Heart right ventricle (tissue), 16 donors: ENCODE data around the gene CAPN5. TPM values are rescaled to one million over a fixed set of nuclear protein-coding genes. Genes with fewer than 3 reads are reported as not detected.
A peak's percentile ranks its signal among the peaks of the same experiment; 100 is the strongest.

ENCODE experiments used
- ATAC-seq, 8 donors: fragments of 200-7000 bp; cut with Tn5 transposase; one replicate each; pipeline ENCODE4 v1.9.1; 2020; ENCODE audit warnings: mild to moderate bottlenecking in 8 of 8, moderate library complexity in 8 of 8, moderate number of reproducible peaks in 1 of 8
- DNase-seq, 2 donors: peaks; one replicate each; pipeline ENCODE4 v3.0.0-alpha.2; 2020
- H3K27ac ChIP-seq, 10 donors: fragments of 200-600 bp; sonication (generic) in 2 of 10; one replicate each; pipeline versions ENCODE4 v1.5.0 to v1.8.0; 2020 to 2022; ENCODE audit warnings: mild to moderate bottlenecking in 3 of 10
- H3K27me3 ChIP-seq, 7 donors: fragments of 200-600 bp; one replicate each; pipeline ENCODE4 v1.8.0; 2021 to 2022; ENCODE audit warnings: mild to moderate bottlenecking in 2 of 7
- H3K36me3 ChIP-seq, 9 donors: fragments of 200-600 bp; sonication (generic) in 1 of 9; one replicate each; pipeline versions ENCODE4 v1.5.0 to v1.8.0; 2020 to 2022; ENCODE audit warnings: mild to moderate bottlenecking in 2 of 9
- H3K4me1 ChIP-seq, 9 donors: fragments of 200-600 bp; sonication (generic) in 1 of 9; one replicate each; pipeline versions ENCODE4 v1.5.0 to v1.8.0; 2020 to 2022; ENCODE audit warnings: mild to moderate bottlenecking in 4 of 9
- H3K4me3 ChIP-seq, 10 donors: fragments of 200-600 bp; sonication (generic) in 2 of 10; one replicate each; pipeline versions ENCODE4 v1.5.0 to v1.8.0; 2020 to 2022; ENCODE audit warnings: mild to moderate bottlenecking in 7 of 10, moderate library complexity in 2 of 10
- H3K9me3 ChIP-seq, 11 donors: fragments of 200-600 bp in 10 of 11; sonication (generic) in 2 of 11; one replicate each; pipeline versions ENCODE4 v1.5.0 to v1.8.0; 2013 to 2022; ENCODE audit warnings: mild to moderate bottlenecking in 2 of 11, control low read depth in 1 of 11, moderate library complexity in 1 of 11
- WGBS, 2 donors: extraction: QIAGEN DNeasy Blood & Tissue Kit; methylation state at CpG; one replicate each; pipeline ENCODE4 v1.1.7; 2013; ENCODE audit warnings: inconsistent platforms in 1 of 2; 5-methylcytosine and 5-hydroxymethylcytosine counted together
- intact Hi-C, 10 donors: fragments of 100-400 bp; cut with DNase I; formaldehyde crosslinking; loops; one replicate each; pipeline versions ENCODE4 v1.11.1 to v1.14.2; 2022
- polyA plus RNA-seq, 2 donors: library from polyadenylated mRNA; stranded (reverse); fragments of 200-250 nt; gene quantifications; one replicate each; pipeline ENCODE4 v1.2.3, GENCODE V29; 2013
- total RNA-seq, 10 donors: library from RNA; stranded (reverse); fragmentation: NEBNext Ultra II Directional in 3 of 10; extraction: Animal tissue kit (Norgen Biotek cat#: 25700) in 3 of 10; gene quantifications; one replicate each; pipeline versions ENCODE4 v1.2.1 to v1.2.4, GENCODE V29; 2021 to 2023
- TF ChIP-seq, protein P1 (sequence below), 9 donors: fragments of 200-600 bp; sonication (generic) in 2 of 9; IDR thresholded peaks; one replicate each; pipeline versions ENCODE4 v1.5.0 to v1.8.0; 2021 to 2022; ENCODE audit warnings: antibody characterized with exemption in 9 of 9, mild to moderate bottlenecking in 5 of 9, moderate library complexity in 1 of 9
- donor health status: Arrhythmogenic right ventricular cardiomyopathy.
- donor health status: ischemic (EF 13 %, LVEDD 7.1; RV severe dilation, severe dysfunction).
- donor health status: healthy with polysubstance abuse.
- donor health status: DM: no; HTN: yes; CAD: no.
- donor health status: DM: no; HTN: no; CAD: no.
- donor health status: ischemic (EF 25% LVEDD 6.9; RV normal size, moderate dysfunction).
- donor health status: ischemic (EF 25% LVEDD 5.7; RV mildly dilated, moderate dysfunction).
- donor health status: healthy.
- donor health status: DM: yes; HTN: yes; CAD: no.
- donor health status: Ischemic cardiomyopathy.
- donor health status: ischemic (EF 35%, LVEDD 5.7; RV mildly dilated, moderate dysfunction).
- donor health status: nonischemic (EF 11% LVEDD 7.7; RV severe dilation, severe dysfunction).
- donor health status: DM: yes; HTN: yes; CAD: no.
- donor health status: PGD.
- donor health status: ischemic (EF 29% LVEDD 5.4; RV normal size, mild dysfunction).
- donor health status: nonischemic (EF 23%, LVEDD 6.1; RV moderate dilation, normal function).

CAPN5 gene
- total and polyA plus RNA-seq, 12 donors, result 1.8 to 3.6 (median 2.6) TPM

DNA sequence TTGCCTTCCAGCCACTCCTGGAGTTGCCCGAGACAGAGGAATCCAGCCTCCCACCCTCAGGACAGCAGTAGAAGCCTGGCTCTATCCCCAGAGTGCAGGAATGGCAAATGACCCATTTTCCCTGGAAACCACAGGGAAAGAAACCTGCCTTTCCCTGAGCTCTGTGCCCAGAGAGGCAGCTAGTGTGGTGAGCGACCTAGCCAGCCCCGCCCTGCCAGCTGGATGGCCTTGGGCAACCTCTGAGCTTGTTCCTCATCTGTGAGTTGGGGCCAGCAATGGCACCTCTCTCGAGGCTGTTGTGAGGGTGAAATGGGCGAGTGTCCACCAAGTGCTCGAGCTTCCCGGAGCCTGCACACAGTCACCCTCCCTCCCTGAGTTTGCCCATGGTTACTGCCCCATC is 39.5 kb downstream of the CAPN5 start:
- TF ChIP-seq, protein P1, sequence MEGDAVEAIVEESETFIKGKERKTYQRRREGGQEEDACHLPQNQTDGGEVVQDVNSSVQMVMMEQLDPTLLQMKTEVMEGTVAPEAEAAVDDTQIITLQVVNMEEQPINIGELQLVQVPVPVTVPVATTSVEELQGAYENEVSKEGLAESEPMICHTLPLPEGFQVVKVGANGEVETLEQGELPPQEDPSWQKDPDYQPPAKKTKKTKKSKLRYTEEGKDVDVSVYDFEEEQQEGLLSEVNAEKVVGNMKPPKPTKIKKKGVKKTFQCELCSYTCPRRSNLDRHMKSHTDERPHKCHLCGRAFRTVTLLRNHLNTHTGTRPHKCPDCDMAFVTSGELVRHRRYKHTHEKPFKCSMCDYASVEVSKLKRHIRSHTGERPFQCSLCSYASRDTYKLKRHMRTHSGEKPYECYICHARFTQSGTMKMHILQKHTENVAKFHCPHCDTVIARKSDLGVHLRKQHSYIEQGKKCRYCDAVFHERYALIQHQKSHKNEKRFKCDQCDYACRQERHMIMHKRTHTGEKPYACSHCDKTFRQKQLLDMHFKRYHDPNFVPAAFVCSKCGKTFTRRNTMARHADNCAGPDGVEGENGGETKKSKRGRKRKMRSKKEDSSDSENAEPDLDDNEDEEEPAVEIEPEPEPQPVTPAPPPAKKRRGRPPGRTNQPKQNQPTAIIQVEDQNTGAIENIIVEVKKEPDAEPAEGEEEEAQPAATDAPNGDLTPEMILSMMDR (IDR thresholded peaks at IDR 0.05), result no peak
- Histone ChIP-seq H3K27me3 (no peaks in the 10 kb centered on the region), H3K9me3 (no peaks in the 10 kb centered on the region), H3K4me1 (peaks cover 0 to 27% (median 0%) of the 10 kb centered on the region in 9 donors), H3K4me3 (no peak overlapping the region), H3K27ac (no peak overlapping the region), H3K36me3 (peaks cover 0 to 6% (median 0%) of the 10 kb centered on the region in 9 donors)
- WGBS, 2 donors, result 88 to 90% methylated on average over 7 of the region's 7 CpGs
- no peak for DNase-seq
- intact Hi-C loops, result no loop called here
- no peak for ATAC-seq

DNA sequence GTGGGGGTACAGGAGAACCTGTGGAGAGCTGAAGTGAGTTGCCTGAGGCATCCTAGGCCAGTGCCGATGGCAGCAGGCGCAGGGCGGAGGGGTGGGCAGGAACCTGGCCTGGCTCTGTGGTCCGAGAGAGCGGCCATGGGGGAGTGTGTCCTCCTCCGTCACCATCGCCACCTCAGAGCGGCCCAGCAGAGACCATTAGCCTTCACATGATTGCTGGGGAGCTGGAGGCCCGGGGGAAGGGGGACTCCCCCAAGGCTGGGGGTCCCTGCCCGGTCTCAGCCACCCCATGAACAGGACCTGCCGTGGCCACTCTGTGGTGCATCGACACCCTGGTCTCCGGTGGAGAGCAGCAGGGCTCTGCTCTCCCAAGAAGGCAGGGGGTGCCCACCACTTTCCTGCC is 40.0 kb downstream of the CAPN5 start:
- Histone ChIP-seq H3K27me3 (no peaks in the 10 kb centered on the region), H3K4me1 (peaks cover 0 to 27% (median 0%) of the 10 kb centered on the region in 9 donors), H3K9me3 (no peaks in the 10 kb centered on the region), H3K4me3 (no peak overlapping the region), H3K36me3 (peaks cover 0 to 6% (median 0%) of the 10 kb centered on the region in 9 donors), H3K27ac (no peak overlapping the region)
- DNase-seq (no peak), ATAC-seq (no peak)
- TF ChIP-seq, protein P1 (IDR thresholded peaks at IDR 0.05), result no peak
- intact Hi-C loops, result no loop called here
- 96 to 98% methylated on average over 13 of the region's 13 CpGs for WGBS, 2 donors

DNA sequence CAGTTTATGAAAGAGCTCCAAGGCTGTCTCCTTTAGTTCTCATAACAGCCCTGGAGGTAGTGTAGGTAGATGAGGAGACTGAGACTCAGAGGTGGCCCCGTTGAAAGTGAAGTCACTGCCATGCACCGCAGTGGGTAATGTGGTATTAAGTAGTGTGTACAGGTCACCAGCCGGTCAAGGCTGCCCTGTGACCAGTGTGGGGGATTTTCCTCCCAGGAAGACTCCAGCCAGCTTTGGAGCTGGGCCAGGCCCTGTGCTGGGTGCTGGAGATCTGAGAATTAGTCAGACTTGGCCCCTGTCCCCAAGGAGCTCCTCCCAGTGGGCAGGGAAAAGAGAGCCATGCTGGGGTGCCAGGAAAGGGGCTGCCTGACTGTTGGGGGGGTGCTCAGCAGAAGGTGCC is 41.2 kb downstream of the CAPN5 start:
- ATAC-seq, result peak in 4 of 8 donors; percentile 5 to 53 (median 28)
- Histone ChIP-seq H3K4me3 (no peak overlapping the region), H3K27me3 (no peaks in the 10 kb centered on the region), H3K36me3 (peaks cover 0 to 5% (median 0%) of the 10 kb centered on the region in 9 donors), H3K4me1 (peaks cover 0 to 27% (median 0%) of the 10 kb centered on the region in 9 donors), H3K9me3 (no peaks in the 10 kb centered on the region), H3K27ac (no peak overlapping the region)
- intact Hi-C loops, result no loop called here
- TF ChIP-seq, protein P1 (IDR thresholded peaks at IDR 0.05), result no peak
- no peak for DNase-seq
- 60 to 77% methylated on average over 3 of the region's 3 CpGs for WGBS, 2 donors

DNA sequence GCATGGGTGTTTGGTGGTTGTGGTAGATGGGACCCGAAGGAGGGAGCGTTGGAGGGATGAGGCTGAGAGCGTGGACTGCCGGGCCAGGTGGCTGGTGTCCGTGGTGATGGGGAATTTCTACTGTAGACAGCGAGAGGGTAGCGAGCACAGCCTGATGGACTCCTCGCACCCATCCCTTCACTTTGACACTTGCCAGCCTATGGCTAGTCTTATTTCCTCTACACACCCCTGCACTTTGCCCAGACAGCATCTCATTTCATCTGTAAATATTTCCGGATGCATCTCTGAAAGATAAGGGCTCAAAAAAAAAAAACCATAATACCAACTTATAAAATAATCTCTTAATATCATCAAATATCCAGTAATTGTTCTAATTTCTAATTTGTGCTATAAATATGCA is 41.7 kb downstream of the CAPN5 start:
- no peak for DNase-seq
- intact Hi-C loops, result no loop called here
- TF ChIP-seq, protein P1 (IDR thresholded peaks at IDR 0.05), result no peak

More for the DNA sequence above, 41.7 kb downstream of the CAPN5 start:
- no peak overlapping the region for H3K27ac ChIP-seq
- H3K4me1 ChIP-seq, result peaks cover 0 to 27% (median 0%) of the 10 kb centered on the region in 9 donors
- ATAC-seq, result no peak
- 91 to 92% methylated on average over 9 of the region's 9 CpGs for WGBS, 2 donors
- H3K27me3 ChIP-seq, result no peaks in the 10 kb centered on the region
- H3K9me3 ChIP-seq, result no peaks in the 10 kb centered on the region
- H3K4me3 ChIP-seq, result no peak overlapping the region
- H3K36me3 ChIP-seq, result no peaks in the 10 kb centered on the region
